Caki2 (cell line): ENCODE data around the gene ADCY3. TPM values are rescaled to one million over a fixed set of nuclear protein-coding genes. Genes with fewer than 3 reads are reported as not detected.
"Not testable (repeated sequence)": the region's sequence is repeated elsewhere in the genome, so short reads cannot be mapped to it uniquely, and the experiment has no call there.

Source experiments
- DNase-seq: peaks from one replicate; pipeline ENCODE4 v3.0.0-alpha.2; 2015; ENCODE audit warnings: low read depth
- in situ Hi-C: cut with HindIII; loops from 2 replicates; pipeline ENCODE4 v1.10.0; 2016; ENCODE audit warnings: low sequenced_read_pairs, low pct_unique_long_range_greater_than_20kb, mixed read lengths
- total RNA-seq: library from RNA; depleted of rRNA; stranded (reverse); fragments of >200 nt; shearing (Covaris generic); gene quantifications from 2 replicates; pipeline ENCODE4 v1.2.3, GENCODE V29; 2014; ENCODE audit warnings: low replicate concordance

The ADCY3 gene
- total RNA-seq, 1 experiment from 2014 or later, result 16.9 TPM

- in situ Hi-C loops, result no loop called here
- no peak for DNase-seq
Observed at GRCh38 chr2:24840164-24840869, 79.7 kb downstream of the ADCY3 start.

DNA sequence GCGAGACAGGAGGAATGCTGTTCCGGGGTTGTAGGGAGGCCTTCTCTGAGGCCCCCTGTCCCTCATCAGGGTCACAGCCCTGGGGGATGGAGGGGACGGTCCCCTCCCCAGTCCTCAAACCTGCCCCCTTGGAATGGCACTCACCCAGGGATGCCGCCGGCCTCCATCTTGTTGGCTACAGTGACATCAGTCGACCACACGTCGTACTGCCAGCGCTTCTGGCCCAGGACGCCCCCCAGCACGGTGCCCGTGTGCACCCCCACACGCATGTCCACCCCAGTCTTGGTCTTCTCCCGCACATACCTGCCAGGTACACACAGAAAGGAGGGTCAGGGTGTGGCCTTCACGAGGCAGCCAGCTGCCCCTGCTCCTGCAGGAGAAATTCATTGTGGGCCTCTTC, 80.3 kb downstream of the ADCY3 start:
- DNase-seq, result no peak
- in situ Hi-C loops, result no loop called here

DNA sequence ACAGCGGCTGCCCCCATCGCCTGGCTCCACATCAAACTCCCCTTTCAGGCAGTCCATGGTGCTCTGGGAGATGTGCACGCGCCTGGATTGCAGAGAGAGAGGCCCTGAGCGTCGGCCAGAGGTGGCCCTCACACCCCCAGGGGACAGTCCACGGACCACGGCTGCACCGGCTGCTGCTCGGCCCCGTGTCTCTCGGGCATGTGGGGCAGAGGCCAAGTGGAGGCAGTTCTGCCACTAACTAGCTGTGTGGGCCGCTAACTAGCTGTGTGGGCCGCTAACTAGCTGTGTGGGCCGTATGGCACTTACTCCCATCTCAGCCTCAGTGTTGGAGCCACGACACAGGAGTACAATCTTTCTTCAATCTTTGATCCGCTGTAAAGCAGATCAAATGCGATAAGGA, 81.5 kb downstream of the ADCY3 start:
- in situ Hi-C loops, result no loop called here
- no peak for DNase-seq

- DNase-seq, result no peak
- in situ Hi-C loops, result no loop called here
Observed at GRCh38 chr2:24837996-24838513, 82.0 kb downstream of the ADCY3 start.

- in situ Hi-C loops, result no loop called here
Observed at GRCh38 chr2:24836706-24837105, 83.3 kb downstream of the ADCY3 start.

GRCh38 chr2:24836206-24836605, 83.8 kb downstream of the ADCY3 start:
- in situ Hi-C loops, result no loop called here
- no peak for DNase-seq

More at GRCh38 chr2:24836706-24837105, 83.3 kb downstream of the ADCY3 start:
- DNase-seq, result no peak

- DNase-seq, in situ Hi-C loops: not testable (repeated sequence)
Observed at GRCh38 chr2:24835411-24835810, 84.6 kb downstream of the ADCY3 start.

DNA sequence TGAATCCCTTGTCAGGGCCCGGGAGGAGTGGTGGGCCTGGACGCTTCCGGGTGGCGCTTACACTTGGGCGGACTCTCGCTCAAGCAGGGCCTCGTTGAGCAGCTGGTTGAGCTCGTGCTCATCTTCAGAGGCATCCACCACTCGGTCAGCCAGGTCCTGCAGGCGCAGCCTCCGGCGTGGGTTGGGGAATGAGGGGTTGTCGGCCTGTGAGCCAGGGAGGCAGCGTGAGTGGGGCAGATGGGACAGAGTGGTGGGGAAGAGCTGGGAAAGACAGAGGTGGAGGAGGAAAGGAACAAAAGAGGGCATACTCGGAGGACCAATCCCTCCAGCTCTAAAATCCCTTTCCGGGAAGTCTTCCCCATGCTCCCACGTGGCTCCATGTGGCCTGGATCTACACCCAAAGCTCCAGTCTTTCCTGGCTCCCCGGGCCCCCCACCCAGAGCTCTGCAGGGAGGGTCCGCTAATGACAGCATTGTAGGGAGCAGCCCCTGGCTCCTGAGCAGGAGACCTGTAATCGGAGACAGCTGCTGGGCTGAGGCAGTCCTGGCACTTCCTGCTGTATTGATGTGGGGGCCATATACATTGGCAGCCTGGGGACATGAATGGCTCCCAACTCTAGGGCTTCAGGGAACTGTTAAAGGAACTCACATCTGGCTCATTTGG, 85.2 kb downstream of the ADCY3 start:
- DNase-seq, result no peak
- in situ Hi-C loops, result no loop called here

DNA sequence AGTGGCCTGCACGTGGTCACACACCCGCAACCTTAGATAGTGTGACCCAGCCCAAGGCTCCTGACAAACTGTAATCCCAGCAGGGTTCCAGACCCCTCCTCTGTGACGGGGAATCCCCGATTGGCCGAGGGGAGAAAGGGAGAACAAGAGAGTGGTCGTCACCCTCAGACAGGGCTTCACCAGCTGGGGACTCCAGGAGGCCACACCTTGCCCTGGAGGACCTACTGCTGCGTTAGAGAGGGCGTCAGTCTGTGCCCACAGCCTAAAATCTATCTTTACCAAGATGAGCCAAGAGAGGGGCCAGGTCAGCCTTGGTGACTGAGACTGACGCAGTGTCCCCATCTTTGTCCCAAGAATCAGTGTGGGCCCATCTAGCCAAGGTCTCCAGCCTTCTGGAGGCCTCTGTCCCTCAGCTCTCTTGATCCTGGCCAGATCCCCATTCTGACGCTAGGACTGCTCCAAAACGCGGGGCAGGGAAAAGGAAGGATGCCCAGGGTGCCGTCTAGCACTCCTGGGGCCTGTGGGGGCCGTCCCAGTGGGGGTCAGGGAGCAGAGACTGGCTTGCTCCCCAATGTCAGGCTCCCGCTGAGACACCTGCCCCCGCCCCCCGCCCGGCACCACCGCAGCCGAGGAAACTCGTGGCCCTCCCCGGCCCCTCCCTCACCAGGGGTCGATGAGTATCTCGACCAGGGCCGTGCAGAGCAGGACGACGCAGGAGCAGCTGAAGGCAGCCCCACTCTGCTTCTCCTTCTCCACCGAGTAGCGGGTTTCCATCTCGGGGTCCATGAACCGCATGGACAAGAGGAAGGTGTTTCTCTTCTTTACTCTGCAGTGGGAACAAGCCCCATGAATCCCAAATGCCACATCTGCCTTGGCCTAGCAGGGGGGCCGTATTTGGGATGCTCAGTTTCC, 86.0 kb downstream of the ADCY3 start:
- in situ Hi-C loops, result no loop called here
- no peak for DNase-seq

- in situ Hi-C loops, result no loop called here
- DNase-seq, result no peak
Observed at GRCh38 chr2:24832931-24833701, 86.9 kb downstream of the ADCY3 start.

- no peak for DNase-seq
- in situ Hi-C loops, result no loop called here
Observed at GRCh38 chr2:24832521-24832920, 87.5 kb downstream of the ADCY3 start.

DNA sequence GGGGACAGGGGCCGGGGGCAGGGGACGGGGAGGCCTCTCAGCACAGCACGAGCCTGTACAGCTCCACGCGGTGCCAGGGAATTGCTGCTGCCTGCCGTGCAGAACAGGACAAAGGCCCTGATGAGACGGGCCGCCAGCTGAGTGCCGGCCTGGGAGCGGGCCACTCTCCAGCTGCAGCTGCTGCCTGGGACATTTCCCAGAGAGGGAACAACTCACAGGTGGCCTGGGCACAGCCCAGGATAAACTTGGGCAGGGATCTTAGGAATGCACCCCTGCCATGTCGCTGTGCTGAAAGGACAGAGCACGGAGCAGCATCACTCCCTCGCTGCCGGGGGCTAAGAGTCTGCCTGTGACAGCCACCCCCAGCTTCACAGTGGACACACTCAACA, 88.0 kb downstream of the ADCY3 start:
- in situ Hi-C loops, result no loop called here
- no peak for DNase-seq

DNA sequence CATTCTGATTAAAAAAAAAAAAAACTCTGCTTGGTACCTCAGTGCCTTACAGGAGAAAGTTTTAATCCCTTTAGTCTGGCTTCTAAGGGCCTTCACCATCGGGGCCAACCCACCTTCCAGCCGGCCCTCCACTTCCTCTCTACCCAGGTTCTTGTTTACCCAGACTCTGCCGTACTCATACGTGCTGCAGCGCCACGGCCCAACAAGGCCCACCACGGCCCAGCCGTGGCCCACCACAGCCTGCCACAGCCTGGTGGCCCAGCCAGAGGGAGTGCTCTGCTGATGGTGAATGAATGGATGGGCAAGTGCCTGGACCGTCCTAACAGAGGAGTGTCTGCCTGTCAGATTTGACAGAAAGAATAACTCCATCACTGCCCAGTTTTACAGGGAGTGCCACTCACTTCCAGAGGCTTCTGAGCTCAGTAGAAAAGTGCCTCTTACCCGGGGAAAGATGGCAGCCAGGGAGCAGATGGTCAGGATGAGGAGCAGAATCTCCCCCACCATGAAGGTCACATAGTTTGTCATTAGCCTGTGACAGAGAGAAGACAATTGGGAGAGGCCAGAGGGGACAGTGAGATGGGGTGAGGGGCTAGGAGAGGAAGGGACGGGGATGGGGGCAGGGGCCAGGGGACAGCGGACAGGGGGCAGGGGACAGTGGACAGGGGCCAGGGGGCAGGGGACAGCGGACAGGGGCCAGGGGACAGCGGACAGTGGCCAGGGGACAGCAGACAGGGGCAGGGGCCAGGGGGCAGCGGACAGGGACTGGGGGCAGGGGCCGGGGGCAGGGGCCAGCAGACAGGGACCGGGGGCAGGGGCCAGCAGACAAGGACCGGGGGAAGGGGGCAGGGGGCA, 88.6 kb downstream of the ADCY3 start:
- no peak for DNase-seq
- in situ Hi-C loops, result no loop called here

- no peak for DNase-seq
- in situ Hi-C loops, result no loop called here
Observed at GRCh38 chr2:24830786-24831185, 89.3 kb downstream of the ADCY3 start.

DNA sequence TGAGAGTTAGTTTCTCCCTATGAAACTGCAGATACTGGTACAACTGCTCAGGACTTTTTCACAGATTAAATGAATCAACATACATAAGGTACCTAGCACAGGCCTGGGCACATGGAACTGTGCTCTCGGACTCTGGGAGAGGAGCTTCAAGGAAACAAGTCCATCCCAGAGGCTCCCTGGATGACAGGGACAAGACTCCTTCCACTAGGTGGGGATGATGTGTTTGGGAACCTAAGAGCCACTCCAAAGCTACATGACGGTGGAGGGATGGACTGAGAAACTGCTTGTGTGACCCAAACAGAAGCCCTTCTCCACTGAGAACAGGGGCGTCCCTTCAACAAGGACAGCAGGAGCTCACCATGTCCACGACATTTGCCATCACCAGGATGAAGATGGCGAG, 89.7 kb downstream of the ADCY3 start:
- in situ Hi-C loops, result no loop called here
- no peak for DNase-seq

- in situ Hi-C loops, result no loop called here
- no peak for DNase-seq
Observed at GRCh38 chr2:24828238-24828996, 91.6 kb downstream of the ADCY3 start.
